ENCODE measurements around the gene TSPAN31. TPM values are rescaled to one million over a fixed set of nuclear protein-coding genes. Genes with fewer than 3 reads are reported as not detected.

TSPAN31 gene
- total and polyA plus RNA-seq, 9 of the 15 experiments (the other 6 are each of a cell fraction or from before 2014, with no cell fraction given) = 11.3 to 26.4 (median 14.3) TPM

- TF ChIP-seq GABPB2 (CRISPR knock-in tag; conservative IDR thresholded peaks at IDR 0.05) (no peak), SLC30A9 (CRISPR knock-in tag; IDR thresholded peaks at IDR 0.05) (no peak), NR3C1 (CRISPR knock-in tag; IDR thresholded peaks at IDR 0.05) (no peak), POLR3A (IDR thresholded peaks at IDR 0.05; ENCODE audit: borderline replicate concordance, extremely low read depth, insufficient read depth, insufficient read length) (no peak)
- TF ChIP-seq, protein P1, sequence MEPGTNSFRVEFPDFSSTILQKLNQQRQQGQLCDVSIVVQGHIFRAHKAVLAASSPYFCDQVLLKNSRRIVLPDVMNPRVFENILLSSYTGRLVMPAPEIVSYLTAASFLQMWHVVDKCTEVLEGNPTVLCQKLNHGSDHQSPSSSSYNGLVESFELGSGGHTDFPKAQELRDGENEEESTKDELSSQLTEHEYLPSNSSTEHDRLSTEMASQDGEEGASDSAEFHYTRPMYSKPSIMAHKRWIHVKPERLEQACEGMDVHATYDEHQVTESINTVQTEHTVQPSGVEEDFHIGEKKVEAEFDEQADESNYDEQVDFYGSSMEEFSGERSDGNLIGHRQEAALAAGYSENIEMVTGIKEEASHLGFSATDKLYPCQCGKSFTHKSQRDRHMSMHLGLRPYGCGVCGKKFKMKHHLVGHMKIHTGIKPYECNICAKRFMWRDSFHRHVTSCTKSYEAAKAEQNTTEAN (CRISPR knock-in tag; IDR thresholded peaks at IDR 0.05) = no peak
Measured at GRCh38 chr12:57729321-57729844, 15.5 kb upstream of the TSPAN31 start (continued).

DNA sequence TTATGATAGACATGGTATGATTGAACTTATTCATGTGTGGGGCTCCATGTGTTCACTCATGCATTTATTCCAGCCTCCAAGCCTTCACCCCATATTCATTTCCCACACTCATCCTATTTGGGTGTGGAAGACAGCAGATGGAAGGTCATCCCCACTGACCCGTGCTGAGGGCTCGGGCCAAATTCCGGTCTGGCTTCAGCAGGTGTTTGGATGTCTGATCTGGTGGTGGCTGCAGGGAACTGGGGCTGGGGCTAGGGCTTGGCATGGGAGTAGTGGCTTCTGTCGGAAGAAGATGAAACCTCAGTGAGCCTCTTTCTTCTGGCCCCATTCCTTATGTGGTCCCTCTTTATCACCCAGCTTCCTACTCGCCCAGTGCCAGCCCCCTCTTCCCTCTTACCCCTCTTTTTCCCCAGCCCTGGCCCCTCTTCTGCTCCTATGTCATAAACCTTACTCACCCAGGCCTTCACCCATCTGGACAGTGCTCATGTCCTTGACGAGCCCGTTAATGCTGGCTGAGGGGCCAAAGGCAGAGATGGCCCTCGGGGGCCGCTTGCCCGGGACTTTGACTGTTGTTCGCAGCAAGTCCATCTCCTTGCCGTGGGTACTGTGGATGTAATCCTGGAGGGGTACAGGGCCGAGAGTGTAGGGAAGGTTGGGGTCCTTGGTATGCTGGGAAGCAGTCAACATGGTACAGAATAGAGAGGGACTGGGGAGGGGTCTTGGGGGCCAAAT is 14.3 kb upstream of the TSPAN31 start:
- intact Hi-C loops (cut with micrococcal nuclease) = no loop called here
- Histone ChIP-seq H3K27ac (ENCODE audit: extremely low read depth, low read depth, low read length) (no peak overlapping the region), H3K79me2 (ENCODE audit: control insufficient read depth, insufficient read depth, low read length) (no peaks in the 10 kb centered on the region), H4K20me1 (replicated peaks; ENCODE audit: control insufficient read depth, insufficient read depth, low read length) (no peaks in the 10 kb centered on the region; the same call in 1 of the 2 replicates), H3K4me3 (no peak overlapping the region), H3K27me3 (ENCODE audit: control insufficient read depth in 2 of 2, insufficient read depth in 2 of 2, low read length in 2 of 2) (peaks cover 35 to 54% of the 10 kb centered on the region in 2 experiments), H3K4me1 (replicated peaks in 1 of 2; ENCODE audit: control insufficient read depth in 2 of 2, insufficient read depth in 2 of 2, low read length in 2 of 2) (peaks cover under 1 to 17% of the 10 kb centered on the region in 2 experiments; a peak in 2 of 5 replicates), H3K9ac (ENCODE audit: insufficient read depth in 1 of 2, low read depth in 2 of 2, low read length in 2 of 2) (no peak overlapping the region; a peak in 1 of 4 replicates), H3K9me3 (replicated peaks; ENCODE audit: control insufficient read depth, insufficient read depth, low read depth, low read length) (no peaks in the 10 kb centered on the region; the same call in 1 of the 2 replicates), H3K4me2 (ENCODE audit: insufficient read depth, low read length) (no peak overlapping the region), H3K9me1 (ENCODE audit: control insufficient read depth, insufficient read depth, low read length) (peaks cover 4% of the 10 kb centered on the region), H2AFZ (ENCODE audit: low read depth, low read length) (no peak overlapping the region), H3K36me3 (ENCODE audit: control insufficient read depth, insufficient read depth, low read length) (no peaks in the 10 kb centered on the region)
- POLR2A ChIA-PET = interaction anchor here (0.5 to 1.2 kb wide), 4 partner anchors 9 to 267 kb away, joined by 3 to 6 read pairs (median 4); no protein-coding TSS in a partner anchor
- DNase-seq (ENCODE audit: extremely low read depth in 1 of 4, low spot score in 3 of 4) (no peak), FAIRE-seq (no peak), ATAC-seq (no peak)
- CTCF ChIA-PET (ENCODE audit: low intra/inter-chr PET ratio) = no interaction called here
- no TSS peak for BruUV-seq (replicated peaks)
- in situ Hi-C loops (cut with MboI) = loop anchor here (5.0 kb wide), 1 partner anchor 103 kb away; no protein-coding TSS in a partner anchor
- WGBS (ENCODE audit: insufficient coverage, low coverage, missing lambda C conversion rate) = 2% methylated on average over 13 of the region's 13 CpGs
- TF ChIP-seq, protein P2, sequence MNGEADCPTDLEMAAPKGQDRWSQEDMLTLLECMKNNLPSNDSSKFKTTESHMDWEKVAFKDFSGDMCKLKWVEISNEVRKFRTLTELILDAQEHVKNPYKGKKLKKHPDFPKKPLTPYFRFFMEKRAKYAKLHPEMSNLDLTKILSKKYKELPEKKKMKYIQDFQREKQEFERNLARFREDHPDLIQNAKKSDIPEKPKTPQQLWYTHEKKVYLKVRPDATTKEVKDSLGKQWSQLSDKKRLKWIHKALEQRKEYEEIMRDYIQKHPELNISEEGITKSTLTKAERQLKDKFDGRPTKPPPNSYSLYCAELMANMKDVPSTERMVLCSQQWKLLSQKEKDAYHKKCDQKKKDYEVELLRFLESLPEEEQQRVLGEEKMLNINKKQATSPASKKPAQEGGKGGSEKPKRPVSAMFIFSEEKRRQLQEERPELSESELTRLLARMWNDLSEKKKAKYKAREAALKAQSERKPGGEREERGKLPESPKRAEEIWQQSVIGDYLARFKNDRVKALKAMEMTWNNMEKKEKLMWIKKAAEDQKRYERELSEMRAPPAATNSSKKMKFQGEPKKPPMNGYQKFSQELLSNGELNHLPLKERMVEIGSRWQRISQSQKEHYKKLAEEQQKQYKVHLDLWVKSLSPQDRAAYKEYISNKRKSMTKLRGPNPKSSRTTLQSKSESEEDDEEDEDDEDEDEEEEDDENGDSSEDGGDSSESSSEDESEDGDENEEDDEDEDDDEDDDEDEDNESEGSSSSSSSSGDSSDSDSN (IDR thresholded peaks at IDR 0.05; ENCODE audit: borderline replicate concordance in 1 of 2, low read depth in 2 of 2, low read length in 2 of 2) = no peak
- TF ChIP-seq, protein P3, sequence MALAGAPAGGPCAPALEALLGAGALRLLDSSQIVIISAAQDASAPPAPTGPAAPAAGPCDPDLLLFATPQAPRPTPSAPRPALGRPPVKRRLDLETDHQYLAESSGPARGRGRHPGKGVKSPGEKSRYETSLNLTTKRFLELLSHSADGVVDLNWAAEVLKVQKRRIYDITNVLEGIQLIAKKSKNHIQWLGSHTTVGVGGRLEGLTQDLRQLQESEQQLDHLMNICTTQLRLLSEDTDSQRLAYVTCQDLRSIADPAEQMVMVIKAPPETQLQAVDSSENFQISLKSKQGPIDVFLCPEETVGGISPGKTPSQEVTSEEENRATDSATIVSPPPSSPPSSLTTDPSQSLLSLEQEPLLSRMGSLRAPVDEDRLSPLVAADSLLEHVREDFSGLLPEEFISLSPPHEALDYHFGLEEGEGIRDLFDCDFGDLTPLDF (CRISPR knock-in tag; IDR thresholded peaks at IDR 0.05) = no peak
- TF ChIP-seq JUND (IDR thresholded peaks at IDR 0.05; ENCODE audit: borderline replicate concordance, low read depth, low read length) (no peak), JUND (tag; IDR thresholded peaks at IDR 0.05; ENCODE audit: borderline replicate concordance, low read depth, low read length) (no peak), NFIC (IDR thresholded peaks at IDR 0.05) (no peak), ZKSCAN1 (IDR thresholded peaks at IDR 0.05; ENCODE audit: low read depth, low read length) (no peak), POLR2B (IDR thresholded peaks at IDR 0.05; ENCODE audit: low read depth, partially characterized antibody) (no peak)
- TF ChIP-seq, protein P4, sequence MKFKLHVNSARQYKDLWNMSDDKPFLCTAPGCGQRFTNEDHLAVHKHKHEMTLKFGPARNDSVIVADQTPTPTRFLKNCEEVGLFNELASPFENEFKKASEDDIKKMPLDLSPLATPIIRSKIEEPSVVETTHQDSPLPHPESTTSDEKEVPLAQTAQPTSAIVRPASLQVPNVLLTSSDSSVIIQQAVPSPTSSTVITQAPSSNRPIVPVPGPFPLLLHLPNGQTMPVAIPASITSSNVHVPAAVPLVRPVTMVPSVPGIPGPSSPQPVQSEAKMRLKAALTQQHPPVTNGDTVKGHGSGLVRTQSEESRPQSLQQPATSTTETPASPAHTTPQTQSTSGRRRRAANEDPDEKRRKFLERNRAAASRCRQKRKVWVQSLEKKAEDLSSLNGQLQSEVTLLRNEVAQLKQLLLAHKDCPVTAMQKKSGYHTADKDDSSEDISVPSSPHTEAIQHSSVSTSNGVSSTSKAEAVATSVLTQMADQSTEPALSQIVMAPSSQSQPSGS (CRISPR knock-in tag; IDR thresholded peaks at IDR 0.05) = no peak

Data from K562 (cell line).